H1 (cell line): Measurements from ENCODE around the gene NUDT19.
"Not testable (repeated sequence)": the region's sequence is repeated elsewhere in the genome, so short reads cannot be mapped to it uniquely, and the experiment has no call there.

Experiments
- EZH2 ChIP-seq: fragments of 200-600 bp; sonication (generic); IDR thresholded peaks from 2 replicates; pipeline ENCODE4 v1.7.1; 2012; ENCODE audit warnings: low read depth, mild to moderate bottlenecking, moderate library complexity, low read length, inconsistent platforms; ENCODE audit not compliant: severe bottlenecking
- GTF2F1 ChIP-seq: IDR thresholded peaks from 2 replicates; pipeline ENCODE4 v1.6.1; 2012; ENCODE audit warnings: low read depth, low read length, improper control_type of control experiment, borderline replicate concordance
- HDAC6 ChIP-seq: IDR thresholded peaks from one replicate; pipeline ENCODE4 v1.7.1; 2012; ENCODE audit warnings: low read depth, mild to moderate bottlenecking, inconsistent platforms, low read length, moderate library complexity
- RFX5 ChIP-seq: IDR thresholded peaks from 2 replicates; pipeline ENCODE4 v1.6.1; 2011; ENCODE audit warnings: low read depth, low read length, improper control_type of control experiment, borderline replicate concordance
- SUZ12 ChIP-seq: fragments of 200-600 bp; sonication (generic); IDR thresholded peaks from 2 replicates; pipeline ENCODE4 v1.6.1; 2012; ENCODE audit warnings: mild to moderate bottlenecking, inconsistent platforms, low read length, moderate library complexity, mixed read lengths
- TF ChIP-seq, protein P1 (sequence below), 3 experiments: IDR thresholded peaks; 1 replicate in 2 of 3; 2 replicates in 1 of 3; pipeline versions ENCODE4 v1.5.1 to v1.6.1; 2011; ENCODE audit warnings: low read length in 3 of 3, mild to moderate bottlenecking in 3 of 3, inconsistent platforms in 2 of 3, low read depth in 1 of 3, moderate library complexity in 1 of 3; ENCODE audit not compliant: insufficient read depth in 1 of 3; ENCODE audit errors: control extremely low read depth in 1 of 3

DNA sequence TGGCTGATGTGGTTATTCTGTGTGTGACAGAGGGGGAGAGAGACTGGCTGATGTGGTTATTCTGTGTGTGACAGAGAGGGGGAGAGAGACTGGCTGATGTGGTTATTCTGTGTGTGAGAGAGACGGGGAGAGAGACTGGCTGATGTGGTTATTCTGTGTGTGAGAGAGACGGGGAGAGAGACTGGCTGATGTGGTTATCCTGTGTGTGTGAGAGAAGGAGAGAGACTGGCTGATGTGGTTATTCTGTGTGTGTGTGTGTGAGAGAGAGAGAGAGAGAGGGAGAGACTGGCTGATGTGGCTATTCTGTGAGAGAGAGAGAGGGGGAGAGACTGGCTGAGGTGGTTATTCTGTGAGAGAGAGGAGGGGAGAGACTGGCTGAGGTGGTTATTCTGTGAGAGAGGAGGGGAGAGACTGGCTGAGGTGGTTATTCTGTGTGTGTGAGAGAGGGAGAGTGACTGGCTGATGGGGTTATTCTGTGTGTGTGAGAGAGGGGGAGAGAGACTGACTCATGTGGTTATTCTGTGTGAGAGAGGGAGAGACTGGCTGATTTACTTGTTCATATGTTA is 55.1 kb downstream of the NUDT19 start:
- TF ChIP-seq, protein P1, sequence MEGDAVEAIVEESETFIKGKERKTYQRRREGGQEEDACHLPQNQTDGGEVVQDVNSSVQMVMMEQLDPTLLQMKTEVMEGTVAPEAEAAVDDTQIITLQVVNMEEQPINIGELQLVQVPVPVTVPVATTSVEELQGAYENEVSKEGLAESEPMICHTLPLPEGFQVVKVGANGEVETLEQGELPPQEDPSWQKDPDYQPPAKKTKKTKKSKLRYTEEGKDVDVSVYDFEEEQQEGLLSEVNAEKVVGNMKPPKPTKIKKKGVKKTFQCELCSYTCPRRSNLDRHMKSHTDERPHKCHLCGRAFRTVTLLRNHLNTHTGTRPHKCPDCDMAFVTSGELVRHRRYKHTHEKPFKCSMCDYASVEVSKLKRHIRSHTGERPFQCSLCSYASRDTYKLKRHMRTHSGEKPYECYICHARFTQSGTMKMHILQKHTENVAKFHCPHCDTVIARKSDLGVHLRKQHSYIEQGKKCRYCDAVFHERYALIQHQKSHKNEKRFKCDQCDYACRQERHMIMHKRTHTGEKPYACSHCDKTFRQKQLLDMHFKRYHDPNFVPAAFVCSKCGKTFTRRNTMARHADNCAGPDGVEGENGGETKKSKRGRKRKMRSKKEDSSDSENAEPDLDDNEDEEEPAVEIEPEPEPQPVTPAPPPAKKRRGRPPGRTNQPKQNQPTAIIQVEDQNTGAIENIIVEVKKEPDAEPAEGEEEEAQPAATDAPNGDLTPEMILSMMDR (IDR thresholded peaks at IDR 0.05; ENCODE audit: control extremely low read depth in 1 of 3, insufficient read depth in 1 of 3, low read depth in 1 of 3, low read length in 3 of 3), result not testable (repeated sequence)
- not testable (repeated sequence) for TF ChIP-seq HDAC6, EZH2, GTF2F1, SUZ12, RFX5
